GM21825 (cell line): ENCODE measurements around the gene ACIN1.

ENCODE experiments used
- ATAC-seq: cut with Tn5 transposase; IDR thresholded peaks from one replicate; pipeline ENCODE4 v1.9.1; 2021; ENCODE audit warnings: mild to moderate bottlenecking, moderate library complexity; ENCODE audit not compliant: unreplicated experiment

ACIN1 gene

GRCh38 chr14:23062002-23062401 lies 32.9 kb downstream of the ACIN1 start:
- no peak for ATAC-seq

DNA sequence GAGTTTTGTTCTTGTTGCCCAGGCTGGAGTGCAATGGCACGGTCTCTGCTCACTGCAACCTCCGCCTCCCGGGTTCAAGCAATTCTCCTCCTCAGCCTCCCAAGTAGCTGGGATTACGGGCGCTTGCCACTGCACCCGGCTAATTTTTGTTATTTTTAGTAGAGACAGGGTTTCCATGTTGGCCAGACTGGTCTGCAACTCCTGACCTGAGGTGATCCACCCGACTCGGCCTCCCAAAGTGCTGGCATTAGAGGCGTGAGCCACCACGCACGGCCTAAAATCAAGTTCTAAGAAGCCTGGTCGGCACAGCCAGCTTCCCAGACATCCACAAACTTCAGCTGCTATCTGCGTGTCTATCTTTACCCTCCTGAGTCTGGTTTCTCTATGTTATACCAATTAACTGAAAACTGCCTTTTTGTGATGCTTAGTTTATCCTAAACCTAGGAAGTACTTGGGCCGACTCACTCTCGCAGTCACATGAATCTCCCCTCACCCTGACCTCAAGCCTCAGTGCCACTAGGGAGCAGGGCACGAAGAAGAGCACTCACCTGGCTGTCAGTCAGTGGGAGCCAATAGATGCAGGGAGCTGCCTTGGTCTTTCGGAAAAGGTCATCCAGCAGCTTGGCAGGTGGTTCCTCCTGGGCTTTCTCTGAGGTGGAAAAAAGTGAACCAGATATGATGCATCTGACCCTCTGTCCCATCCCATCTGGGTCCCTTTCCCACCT lies 34.2 kb downstream of the ACIN1 start:
- no peak for ATAC-seq

DNA sequence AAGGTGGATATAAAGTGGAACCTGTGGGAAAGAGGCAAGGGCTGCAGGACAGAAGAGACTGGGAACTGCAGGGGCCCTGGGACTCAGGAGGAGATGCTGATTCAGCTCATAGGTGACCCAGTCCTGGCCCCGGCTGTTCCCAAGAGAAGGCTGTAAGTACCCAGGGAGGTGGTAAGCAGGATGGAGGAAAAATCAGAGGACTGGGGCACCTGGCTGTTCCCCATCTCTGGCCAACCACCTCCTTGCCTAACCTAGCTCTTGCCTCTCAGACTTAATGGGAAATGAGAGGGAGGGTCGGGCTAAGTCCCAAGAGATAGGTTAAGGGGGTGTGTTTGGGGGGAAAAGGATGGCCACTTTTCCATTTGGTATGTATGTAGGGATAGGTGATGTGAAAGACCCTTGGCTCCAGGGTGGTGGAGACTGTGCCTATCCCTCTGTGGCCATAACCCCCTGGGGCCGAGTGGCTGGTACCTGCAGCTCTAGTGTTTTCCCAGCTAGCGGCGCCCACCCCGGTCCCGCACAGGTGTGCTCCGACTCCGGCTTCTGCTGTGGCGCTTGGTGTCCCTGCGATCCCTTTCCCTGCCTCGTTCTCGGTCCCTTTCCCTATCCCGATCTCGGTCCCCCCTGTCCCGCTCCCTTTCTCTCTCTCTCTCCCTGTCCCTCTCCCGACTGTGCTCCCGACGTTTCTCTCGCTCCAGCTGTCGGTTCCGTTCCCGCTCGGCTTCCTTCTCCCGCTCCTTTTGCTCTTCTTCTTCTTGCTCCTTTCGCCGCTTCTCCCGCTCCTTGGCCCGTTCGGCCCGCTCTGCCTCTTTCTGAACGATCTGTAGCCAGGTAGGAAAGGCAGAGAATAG lies 36.1 kb downstream of the ACIN1 start:
- no peak for ATAC-seq

DNA sequence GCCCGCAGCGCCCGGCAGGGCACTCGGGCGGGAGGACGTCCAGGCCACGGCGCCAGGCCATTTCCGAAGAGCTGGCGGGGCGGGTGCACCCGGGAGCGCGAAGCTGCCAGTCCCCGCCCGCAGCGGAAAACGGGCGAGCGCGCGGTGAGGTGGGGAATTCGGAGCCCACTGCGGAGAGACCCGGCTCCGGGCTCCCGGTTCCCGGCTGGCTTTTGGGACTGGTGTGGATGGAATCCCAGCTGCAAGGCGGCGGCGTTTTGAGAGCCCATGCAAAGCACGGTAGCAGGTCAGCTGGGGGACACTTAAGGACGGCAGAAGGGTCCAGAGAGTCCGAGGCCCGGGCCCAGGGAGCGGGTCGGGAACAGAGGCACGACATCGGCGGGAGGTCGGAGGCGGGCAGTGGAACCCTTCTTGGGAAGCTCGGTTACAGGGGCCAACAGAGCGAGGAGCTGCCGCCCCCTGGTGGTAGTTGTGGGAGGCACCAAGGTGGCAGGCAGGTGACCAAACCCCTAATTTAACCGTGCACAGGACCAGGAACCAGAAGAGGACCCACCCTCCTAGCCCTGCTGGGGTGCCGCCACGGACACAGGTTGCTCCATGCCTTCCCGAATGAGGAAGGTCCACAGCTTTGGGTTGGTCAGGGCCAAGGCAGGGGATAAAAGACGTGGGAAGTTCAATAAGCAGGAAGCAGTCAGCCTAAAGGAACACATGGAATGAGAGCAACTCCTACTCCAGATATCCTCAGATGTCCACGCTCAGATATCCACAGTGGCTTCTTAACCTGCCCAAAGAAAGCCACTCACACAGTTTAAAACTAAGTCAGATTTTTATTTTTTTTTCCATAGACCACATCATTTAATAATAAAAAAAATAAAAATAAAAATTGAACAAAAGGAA lies 36.9 kb downstream of the ACIN1 start:
- no peak for ATAC-seq

DNA sequence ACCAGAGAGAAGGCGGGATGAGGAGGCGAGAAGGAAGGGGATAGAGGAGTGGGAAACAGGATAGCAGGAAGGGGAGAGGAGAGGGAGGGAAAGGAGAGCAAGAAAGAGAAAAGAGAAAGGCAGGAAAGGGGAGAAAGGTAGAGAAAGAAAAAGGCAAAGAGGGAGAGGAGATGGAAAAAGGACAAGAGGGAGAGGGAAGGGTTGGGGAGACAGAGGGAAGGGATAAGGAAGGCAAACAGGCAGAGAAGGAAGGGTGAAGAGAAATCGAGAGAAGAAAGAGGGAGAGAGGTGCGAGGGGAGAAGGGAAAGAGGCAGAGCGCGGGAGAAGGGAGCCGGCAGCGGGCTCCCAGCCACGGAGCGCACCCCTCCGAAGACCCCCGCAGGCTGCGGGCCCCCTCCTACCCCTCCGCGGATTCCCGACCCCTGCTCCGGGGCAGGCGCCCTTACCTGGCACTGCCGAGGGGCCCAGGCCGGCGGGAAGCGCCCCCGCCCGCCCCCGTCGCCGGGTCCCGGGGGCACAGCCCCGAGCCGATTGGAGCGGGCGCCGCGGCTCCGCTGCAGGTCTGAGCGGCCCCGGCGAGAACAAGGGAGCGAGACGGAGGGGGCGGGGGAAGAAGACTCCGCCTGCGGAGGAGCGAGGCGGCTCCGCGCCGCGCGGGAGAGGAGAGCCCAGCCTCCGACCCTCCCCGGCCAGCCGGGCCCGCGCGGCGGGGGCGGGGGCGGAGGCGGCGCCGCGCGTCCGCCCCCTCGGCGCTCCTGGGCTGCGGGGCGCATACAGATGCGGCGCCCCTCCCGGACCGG lies 37.8 kb downstream of the ACIN1 start, which contains the start of gene CDH24:
TSS of gene CDH24 (minus strand) at position 565 of the 801 bp plus-strand sequence. CDS start 1,787 bp downstream, outside the sequence.
- peak; percentile 54 for ATAC-seq

DNA sequence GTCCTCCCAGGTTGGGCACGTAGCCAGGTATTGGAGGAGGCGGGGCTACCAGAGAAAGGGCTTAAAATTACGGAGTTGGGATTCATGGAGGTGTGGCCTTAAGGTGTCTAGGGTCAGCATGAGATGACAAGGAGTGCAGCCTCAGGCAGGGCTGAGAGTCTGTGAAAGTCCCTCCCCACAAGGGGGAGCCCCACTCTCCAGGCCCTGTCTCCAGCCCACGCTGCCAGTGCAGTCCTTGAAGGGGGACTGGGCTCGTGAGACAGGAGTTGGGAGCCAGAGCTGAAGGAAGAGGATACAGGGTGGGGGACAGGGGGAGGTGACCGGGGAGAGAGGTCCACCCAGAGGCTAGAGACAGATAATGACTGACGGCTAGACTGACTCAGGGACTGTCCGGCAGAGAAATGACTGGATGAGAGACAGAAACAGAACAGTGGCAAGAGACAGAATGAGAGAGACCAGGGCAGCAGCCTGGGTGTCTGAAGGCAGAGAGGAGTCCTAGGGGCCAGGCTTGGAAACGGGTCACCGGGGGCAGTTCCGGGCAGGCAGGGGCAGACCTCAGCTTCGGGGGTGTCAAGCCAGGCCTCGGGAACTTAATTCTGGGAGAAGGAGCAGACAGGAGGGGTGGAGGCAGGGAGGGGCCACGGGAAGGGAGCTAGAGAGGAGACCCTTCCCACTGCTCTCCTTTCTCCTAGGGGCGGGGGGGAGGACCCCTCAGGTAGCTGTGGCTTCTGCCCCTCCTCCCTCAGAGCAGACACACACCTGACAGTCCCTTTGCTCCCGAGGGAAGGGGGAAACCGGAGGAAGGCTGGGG lies 38.6 kb downstream of the ACIN1 start:
- peak; percentile 51 for ATAC-seq

- no peak for ATAC-seq
These were observed 39.3 kb downstream of the ACIN1 start for GRCh38 chr14:23055621-23056144.

- ATAC-seq: no peak
These were observed 39.8 kb downstream of the ACIN1 start for GRCh38 chr14:23055147-23055550.

GRCh38 chr14:23054000-23054811 lies 40.7 kb downstream of the ACIN1 start:
- no peak for ATAC-seq

DNA sequence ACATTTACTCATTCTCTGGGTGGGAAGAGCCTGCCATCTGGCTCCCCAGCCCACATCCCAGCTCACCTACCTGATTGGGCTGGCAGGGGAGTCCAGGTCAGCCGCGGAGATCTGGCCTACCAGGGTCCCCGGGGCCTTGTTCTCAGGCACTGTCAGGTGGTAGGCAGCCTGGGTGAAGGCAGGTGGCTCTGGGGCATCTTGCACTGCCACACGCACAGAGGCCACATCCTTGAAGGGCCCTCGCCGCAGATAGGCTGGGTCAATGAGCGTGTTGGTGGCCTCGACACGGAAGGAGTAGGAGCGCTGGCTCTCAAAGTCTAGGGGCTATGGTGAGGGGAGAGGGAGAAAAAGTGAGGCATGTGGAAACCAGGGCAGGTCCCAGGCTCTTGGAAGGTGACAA lies 41.5 kb downstream of the ACIN1 start:
- ATAC-seq: no peak

DNA sequence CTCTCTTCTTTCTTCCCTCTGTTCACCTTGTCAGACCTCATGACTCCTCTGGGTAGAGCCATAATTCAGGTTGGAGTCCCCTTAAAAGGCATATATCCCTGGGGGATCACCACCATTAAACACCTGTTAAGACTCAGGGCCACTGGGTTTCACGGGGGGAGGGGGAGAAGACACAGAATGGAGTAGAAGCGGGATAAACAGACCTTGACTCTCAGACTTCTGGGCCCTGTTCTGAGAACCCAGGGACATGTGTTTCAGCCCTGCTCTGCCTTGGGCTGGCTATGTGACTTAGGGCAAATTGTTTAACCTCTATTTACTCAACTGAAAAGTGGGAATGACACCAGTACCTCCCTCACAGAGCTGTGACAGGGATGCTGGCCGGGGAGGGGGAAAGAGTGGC lies 42.3 kb downstream of the ACIN1 start:
- no peak for ATAC-seq

- ATAC-seq: no peak
These were observed 42.7 kb downstream of the ACIN1 start for GRCh38 chr14:23052182-23052623.

DNA sequence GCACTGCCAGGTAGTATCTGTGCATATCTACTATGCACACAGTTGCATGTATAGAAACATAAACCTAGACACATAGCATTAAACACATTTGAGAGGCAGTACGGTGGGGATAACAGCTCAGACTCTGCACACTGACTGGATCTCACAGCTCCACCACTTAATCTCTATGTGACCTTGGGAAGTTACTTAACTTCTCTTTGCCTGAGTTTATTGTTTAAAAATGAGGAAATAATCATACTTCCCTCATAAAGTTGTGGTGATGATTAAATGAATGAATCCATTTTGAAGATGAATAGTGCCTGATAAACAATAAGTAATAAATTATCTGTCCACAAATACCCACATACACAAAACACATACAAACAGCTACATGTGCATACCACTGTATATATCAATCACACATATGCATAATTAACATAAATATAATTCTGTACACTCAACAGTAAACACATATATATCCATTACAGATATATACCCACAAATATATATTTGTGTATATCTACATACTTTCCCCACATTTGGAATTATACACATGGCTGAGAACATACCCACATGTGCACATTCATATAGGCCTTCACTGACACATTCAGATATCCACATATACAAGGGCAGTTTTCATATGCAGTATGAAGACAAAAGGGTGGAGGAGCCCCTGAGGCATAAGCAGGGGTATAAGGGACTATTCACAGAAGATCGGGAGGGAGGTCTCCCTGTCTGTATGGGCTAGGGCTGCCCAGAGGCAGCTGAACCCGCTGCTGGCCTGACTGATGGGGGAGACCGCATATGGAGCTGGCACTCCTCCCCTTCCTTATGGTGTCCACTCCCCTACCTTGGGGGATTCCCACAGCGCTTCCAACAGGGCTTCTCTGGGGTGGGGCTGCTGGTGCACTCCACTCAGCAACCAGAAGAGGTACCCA lies 43.5 kb downstream of the ACIN1 start:
- ATAC-seq: no peak

GRCh38 chr14:23049011-23049410 lies 45.9 kb downstream of the ACIN1 start:
- ATAC-seq: no peak

DNA sequence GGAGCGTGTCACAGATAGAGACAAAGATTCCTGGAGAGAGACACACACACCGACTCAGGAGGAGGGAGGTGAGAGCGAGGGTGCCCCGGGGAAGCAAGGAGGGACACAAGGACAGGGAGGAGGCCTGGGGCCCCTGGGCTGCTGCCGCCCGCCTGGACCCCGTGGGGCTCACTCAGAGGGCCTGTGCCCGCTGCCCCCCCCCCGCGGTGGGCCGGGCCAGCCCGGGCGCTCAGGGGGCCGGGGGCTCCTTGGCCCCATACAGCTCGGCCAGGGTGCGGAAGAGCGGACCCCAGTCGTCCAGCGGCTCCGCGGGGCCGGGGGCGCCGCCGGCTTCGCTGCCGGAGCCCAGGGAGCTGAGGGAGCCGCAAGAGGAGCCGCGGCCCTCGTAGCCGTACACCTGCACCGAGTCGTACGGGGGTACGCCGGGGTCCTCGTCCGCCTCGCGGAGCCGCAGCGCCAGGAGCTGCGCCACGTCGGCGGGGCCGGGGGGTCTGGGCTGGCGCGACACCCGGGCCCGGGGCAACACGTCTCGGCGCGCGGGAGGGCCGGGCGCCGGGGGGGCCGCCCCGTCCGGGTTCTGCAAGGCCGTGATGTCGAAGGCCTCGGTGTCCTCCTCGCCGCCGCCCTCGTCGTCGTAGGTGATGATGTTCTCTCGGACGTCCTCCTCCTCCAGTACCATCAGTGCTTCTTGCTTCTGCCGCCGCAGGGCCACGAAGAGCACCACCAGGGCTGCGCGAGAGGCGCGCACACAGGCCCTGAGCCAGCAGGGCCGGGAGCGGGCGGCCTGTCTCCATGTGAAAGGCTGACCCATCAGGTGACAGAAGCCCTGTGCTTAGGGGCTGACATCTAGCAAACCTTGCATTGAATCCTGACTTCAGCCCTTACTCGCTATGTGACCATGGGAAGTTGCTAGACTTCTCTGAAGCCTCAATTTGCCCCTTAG lies 46.9 kb downstream of the ACIN1 start:
- no peak for ATAC-seq

DNA sequence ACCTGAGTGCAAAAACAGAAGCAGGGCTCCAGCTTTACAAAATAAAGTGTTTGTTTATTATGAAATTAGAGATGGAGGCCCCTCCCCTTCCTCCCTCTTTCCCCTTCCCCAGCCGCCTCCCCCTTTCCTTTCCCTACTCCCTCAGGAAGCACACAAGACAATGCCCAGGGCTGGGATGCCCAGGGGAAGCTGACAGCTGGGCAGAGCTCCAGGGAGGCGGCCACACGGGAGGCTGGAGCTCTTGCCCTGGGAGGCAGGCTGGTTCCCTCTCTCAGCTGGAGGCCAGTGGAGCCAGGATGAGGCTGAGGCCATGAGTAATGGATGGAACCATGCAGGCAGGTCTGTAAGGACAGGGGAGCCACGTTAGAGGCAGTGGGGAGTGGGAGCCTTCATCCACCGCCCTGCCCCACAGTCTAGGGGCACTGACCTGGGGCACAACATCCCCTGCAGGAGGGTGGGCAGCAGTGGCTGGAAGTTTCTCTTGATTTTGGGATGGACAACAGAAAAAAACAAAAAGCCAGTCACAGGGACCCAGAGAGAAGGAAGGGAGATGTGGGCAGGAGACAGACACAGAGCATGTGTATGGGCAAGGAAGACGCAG lies 47.8 kb downstream of the ACIN1 start:
- ATAC-seq: no peak
